IPS DF 4.7 (cell line): ENCODE data around the gene BCAS3.

Experiments
- DNase-seq: peaks from one replicate; pipeline ENCODE4 v3.0.0-alpha.2; 2013; ENCODE audit warnings: low spot score; ENCODE audit errors: extremely low read depth

BCAS3 gene

GRCh38 chr17:61057257-61057656, 379.6 kb downstream of the BCAS3 start:
- no peak for DNase-seq

GRCh38 chr17:61058066-61058465, 380.4 kb downstream of the BCAS3 start:
- DNase-seq = no peak

- DNase-seq = no peak
Observed at GRCh38 chr17:61063528-61063927, 385.9 kb downstream of the BCAS3 start.

GRCh38 chr17:61064087-61064951, 386.7 kb downstream of the BCAS3 start:
- DNase-seq = no peak

GRCh38 chr17:61065263-61065773, 387.7 kb downstream of the BCAS3 start:
- no peak for DNase-seq

GRCh38 chr17:61066062-61066461, 388.4 kb downstream of the BCAS3 start:
- no peak for DNase-seq

GRCh38 chr17:61070649-61071048, 393.0 kb downstream of the BCAS3 start:
- no peak for DNase-seq

- no peak for DNase-seq
Observed at GRCh38 chr17:61072648-61073047, 395.0 kb downstream of the BCAS3 start.

- DNase-seq = no peak
Observed at GRCh38 chr17:61073131-61073530, 395.5 kb downstream of the BCAS3 start.

- DNase-seq = no peak
Observed at GRCh38 chr17:61073799-61074513, 396.3 kb downstream of the BCAS3 start.

GRCh38 chr17:61075988-61076387, 398.3 kb downstream of the BCAS3 start:
- no peak for DNase-seq

- DNase-seq = no peak
Observed at GRCh38 chr17:61076621-61077031, 399.0 kb downstream of the BCAS3 start.

- no peak for DNase-seq
Observed at GRCh38 chr17:61081959-61082358, 404.3 kb downstream of the BCAS3 start.

- DNase-seq = no peak
Observed at GRCh38 chr17:61084260-61084659, 406.6 kb downstream of the BCAS3 start.

GRCh38 chr17:61087024-61087423, 409.4 kb downstream of the BCAS3 start:
- DNase-seq = no peak

- DNase-seq = no peak
Observed at GRCh38 chr17:61088556-61088955, 410.9 kb downstream of the BCAS3 start.

- no peak for DNase-seq
Observed at GRCh38 chr17:61091096-61091495, 413.4 kb downstream of the BCAS3 start.

- DNase-seq = no peak
Observed at GRCh38 chr17:61097781-61098180, 420.1 kb downstream of the BCAS3 start.

- no peak for DNase-seq
Observed at GRCh38 chr17:61106354-61106753, 428.7 kb downstream of the BCAS3 start.

- DNase-seq = no peak
Observed at GRCh38 chr17:61116577-61116976, 438.9 kb downstream of the BCAS3 start.

- no peak for DNase-seq
Observed at GRCh38 chr17:61117983-61118382, 440.3 kb downstream of the BCAS3 start.

GRCh38 chr17:61118871-61119270, 441.2 kb downstream of the BCAS3 start:
- DNase-seq = no peak
